ENCODE measurements around the gene ASB7. TPM values are rescaled to one million over a fixed set of nuclear protein-coding genes. Genes with fewer than 3 reads are reported as not detected.
A peak's percentile ranks its signal among the peaks of the same experiment; 100 is the strongest.

ASB7 gene
- total RNA-seq, 6 experiments from 2014 or later, result 10.2 to 12.5 (median 11.5) TPM

DNA sequence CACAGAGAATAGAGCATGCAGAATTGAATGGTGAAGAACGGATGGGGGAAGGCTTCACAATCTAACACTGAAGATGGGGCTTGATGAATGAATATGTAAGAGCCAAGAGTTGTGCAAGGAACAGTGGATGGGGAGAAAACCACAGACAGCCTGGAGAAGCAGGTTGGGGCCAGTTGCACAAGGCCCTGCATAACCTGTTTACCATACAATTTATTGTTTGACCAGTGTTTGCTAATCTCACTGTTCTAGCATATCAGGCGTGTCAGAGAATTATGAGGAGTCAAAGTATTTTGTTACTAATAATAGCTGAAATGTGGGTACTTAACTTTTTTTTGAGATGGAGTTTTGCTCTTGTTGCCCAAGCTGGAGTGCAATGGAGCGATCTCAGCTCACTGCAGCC lies 36.8 kb upstream of the ASB7 start:
- Mint-ChIP-seq H3K9me3 (no peaks in the 10 kb centered on the region), H3K27ac (no peak overlapping the region), H3K27me3 (ENCODE audit: insufficient read depth) (no peaks in the 10 kb centered on the region), H3K4me1 (ENCODE audit: low read depth) (peaks cover 13% of the 10 kb centered on the region), H3K4me3 (no peak overlapping the region), H3K36me3 (ENCODE audit: low read depth) (0 out of 2 replicates have a peak, but pooled peaks cover 4% of the 10 kb centered on the region)
- DNase-seq, result no peak
- TF ChIP-seq, protein P1, sequence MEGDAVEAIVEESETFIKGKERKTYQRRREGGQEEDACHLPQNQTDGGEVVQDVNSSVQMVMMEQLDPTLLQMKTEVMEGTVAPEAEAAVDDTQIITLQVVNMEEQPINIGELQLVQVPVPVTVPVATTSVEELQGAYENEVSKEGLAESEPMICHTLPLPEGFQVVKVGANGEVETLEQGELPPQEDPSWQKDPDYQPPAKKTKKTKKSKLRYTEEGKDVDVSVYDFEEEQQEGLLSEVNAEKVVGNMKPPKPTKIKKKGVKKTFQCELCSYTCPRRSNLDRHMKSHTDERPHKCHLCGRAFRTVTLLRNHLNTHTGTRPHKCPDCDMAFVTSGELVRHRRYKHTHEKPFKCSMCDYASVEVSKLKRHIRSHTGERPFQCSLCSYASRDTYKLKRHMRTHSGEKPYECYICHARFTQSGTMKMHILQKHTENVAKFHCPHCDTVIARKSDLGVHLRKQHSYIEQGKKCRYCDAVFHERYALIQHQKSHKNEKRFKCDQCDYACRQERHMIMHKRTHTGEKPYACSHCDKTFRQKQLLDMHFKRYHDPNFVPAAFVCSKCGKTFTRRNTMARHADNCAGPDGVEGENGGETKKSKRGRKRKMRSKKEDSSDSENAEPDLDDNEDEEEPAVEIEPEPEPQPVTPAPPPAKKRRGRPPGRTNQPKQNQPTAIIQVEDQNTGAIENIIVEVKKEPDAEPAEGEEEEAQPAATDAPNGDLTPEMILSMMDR (IDR thresholded peaks at IDR 0.05), result no peak

DNA sequence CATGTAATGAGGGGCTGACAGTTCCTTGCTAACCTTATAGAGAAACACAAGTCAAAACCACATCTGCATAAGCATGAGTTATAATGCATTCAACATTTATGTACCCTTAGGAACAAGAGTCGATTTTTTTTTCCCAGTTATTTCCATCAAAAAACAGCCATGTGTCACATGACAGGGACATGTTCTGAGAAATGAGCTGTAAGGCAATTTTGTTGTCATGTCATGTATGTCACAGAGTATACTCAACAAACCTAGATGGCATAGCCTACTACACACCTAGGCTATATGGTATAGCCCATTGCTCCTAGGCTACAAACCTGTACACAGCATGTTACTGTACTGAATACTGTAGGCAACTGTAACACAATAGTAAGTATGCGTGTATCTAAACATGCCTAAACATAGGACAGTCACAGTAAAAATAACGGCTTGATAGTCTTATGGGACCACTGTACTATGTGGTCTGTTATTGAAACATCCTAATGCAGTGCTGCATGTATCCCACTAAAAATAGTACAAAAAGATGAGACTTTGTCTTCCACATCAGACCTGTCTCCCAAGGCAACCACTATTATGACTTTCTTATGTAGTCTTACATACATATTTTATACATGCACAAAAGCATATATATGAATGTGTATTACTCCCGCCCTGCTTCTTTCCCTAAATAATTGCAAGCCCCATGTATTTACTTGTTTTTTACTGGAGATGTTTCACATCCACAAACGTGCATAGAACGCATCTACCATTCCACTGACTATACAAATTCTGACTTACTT lies 35.4 kb upstream of the ASB7 start:
- Mint-ChIP-seq H3K27ac (no peak overlapping the region), H3K36me3 (ENCODE audit: low read depth) (0 out of 2 replicates have a peak, but pooled peaks cover 4% of the 10 kb centered on the region), H3K4me3 (no peak overlapping the region), H3K27me3 (ENCODE audit: insufficient read depth) (no peaks in the 10 kb centered on the region), H3K9me3 (no peaks in the 10 kb centered on the region), H3K4me1 (ENCODE audit: low read depth) (peaks cover 16% of the 10 kb centered on the region)
- TF ChIP-seq, protein P1 (IDR thresholded peaks at IDR 0.05), result no peak
- DNase-seq, result no peak

DNA sequence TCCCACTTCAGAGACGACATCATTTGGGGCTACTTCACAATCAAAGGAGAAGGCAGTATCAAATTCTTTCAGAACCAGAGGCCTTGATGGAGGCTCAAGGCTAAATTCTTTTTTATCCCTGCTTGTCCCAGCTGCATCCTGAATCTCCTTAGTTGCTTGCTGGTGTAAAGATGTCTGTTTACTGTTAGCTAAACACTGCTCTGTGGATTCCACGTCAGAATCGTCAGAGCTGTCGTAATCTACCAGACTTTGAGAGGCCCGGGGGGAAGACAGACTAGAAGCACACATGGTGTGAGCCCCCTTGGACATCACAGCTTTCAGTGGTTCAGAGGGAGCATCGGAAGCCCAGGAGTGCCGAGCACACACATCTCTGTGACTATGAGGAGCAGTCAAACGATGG lies 33.0 kb upstream of the ASB7 start:
- H3K36me3 Mint-ChIP-seq (ENCODE audit: low read depth), result 0 out of 2 replicates have a peak, but pooled peaks cover 4% of the 10 kb centered on the region
- no peaks in the 10 kb centered on the region for H3K27me3 Mint-ChIP-seq (ENCODE audit: insufficient read depth)
- no peak overlapping the region for H3K4me3 Mint-ChIP-seq
- TF ChIP-seq, protein P1 (IDR thresholded peaks at IDR 0.05), result no peak
- no peaks in the 10 kb centered on the region for H3K9me3 Mint-ChIP-seq
- H3K4me1 Mint-ChIP-seq (ENCODE audit: low read depth), result peaks cover 16% of the 10 kb centered on the region
- peak overlapping the region; percentile 32; the same call in 1 of the 2 replicates for H3K27ac Mint-ChIP-seq
- no peak for DNase-seq

DNA sequence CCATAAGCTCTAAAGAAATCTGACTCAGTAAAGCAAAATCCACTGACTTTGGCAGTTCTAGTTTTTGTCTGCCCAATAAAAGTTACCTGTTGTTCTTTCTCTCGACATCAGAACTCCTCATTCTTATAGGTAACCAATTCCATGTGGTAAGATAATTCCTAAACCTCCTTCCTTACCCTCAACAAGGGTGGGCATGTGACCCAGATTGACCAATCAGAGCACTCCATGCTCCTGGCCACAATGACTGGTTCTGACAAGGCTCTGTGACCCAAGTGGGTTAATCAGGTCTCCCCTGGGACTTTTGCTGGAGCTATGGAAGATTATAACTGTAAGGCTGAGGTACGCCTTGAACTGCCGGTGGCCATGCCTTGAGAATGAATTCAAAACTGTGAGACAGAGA lies 32.1 kb upstream of the ASB7 start:
- Mint-ChIP-seq H3K27ac (peak overlapping the region; percentile 47), H3K36me3 (ENCODE audit: low read depth) (0 out of 2 replicates have a peak, but pooled peaks cover 4% of the 10 kb centered on the region), H3K9me3 (no peaks in the 10 kb centered on the region), H3K4me1 (ENCODE audit: low read depth) (peaks cover 16% of the 10 kb centered on the region), H3K27me3 (ENCODE audit: insufficient read depth) (no peaks in the 10 kb centered on the region), H3K4me3 (no peak overlapping the region)
- TF ChIP-seq, protein P1 (IDR thresholded peaks at IDR 0.05), result no peak
- peak; percentile 8 for DNase-seq

DNA sequence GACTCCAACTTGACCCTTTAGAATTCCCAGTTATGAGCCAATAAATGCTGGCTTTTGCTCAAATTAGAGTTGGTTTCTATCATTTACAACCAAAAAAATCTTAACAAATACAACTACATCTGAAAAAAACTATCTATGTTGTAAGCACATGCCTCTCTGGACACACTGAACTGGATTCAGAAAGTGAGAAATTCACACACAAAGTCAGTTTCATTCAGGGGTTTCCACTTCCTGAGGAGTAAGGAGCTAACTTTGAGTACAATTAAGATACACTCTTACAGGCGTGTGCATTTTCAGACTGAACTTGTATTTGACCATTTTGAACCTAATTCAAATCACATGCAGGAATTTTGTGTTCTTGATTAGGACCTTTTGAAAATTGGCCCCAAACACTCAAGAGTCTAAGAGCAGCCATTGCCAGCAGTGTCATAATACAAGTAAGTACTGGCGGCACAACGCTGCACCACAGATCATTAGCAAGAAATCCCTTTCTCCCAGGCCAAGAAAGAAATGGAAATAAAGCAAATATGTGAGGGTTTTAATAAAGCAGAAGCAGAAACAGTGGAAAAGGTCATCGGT lies 31.6 kb upstream of the ASB7 start:
- TF ChIP-seq, protein P1 (IDR thresholded peaks at IDR 0.05), result no peak

More for the DNA sequence above, 31.6 kb upstream of the ASB7 start:
- Mint-ChIP-seq H3K4me3 (no peak overlapping the region), H3K9me3 (no peaks in the 10 kb centered on the region), H3K27ac (no peak overlapping the region), H3K36me3 (ENCODE audit: low read depth) (0 out of 2 replicates have a peak, but pooled peaks cover 4% of the 10 kb centered on the region), H3K27me3 (ENCODE audit: insufficient read depth) (no peaks in the 10 kb centered on the region), H3K4me1 (ENCODE audit: low read depth) (peaks cover 16% of the 10 kb centered on the region)
- no peak for DNase-seq

Measured in HFFc6 (cell line).